Chondrocyte (in vitro differentiated cells): ENCODE results near the gene KRT2. TPM values are rescaled to one million over a fixed set of nuclear protein-coding genes. Genes with fewer than 3 reads are reported as not detected.

Experiments used
- DNase-seq: peaks from one replicate; pipeline ENCODE4 v3.0.0; 2021; ENCODE audit warnings: mixed read lengths, low spot score
- H3K27ac Mint-ChIP-seq: one replicate; pipeline ENCODE4 v1.8.0; 2021; ENCODE audit warnings: mild to moderate bottlenecking, moderate library complexity, mixed read lengths; ENCODE audit not compliant: unreplicated experiment
- H3K27me3 Mint-ChIP-seq: 2 replicates; pipeline ENCODE4 v1.8.0; 2021; ENCODE audit warnings: low read depth, mixed read lengths
- H3K36me3 Mint-ChIP-seq: 2 replicates; pipeline ENCODE4 v1.8.0; 2021; ENCODE audit warnings: low read depth, mixed read lengths
- H3K4me1 Mint-ChIP-seq: 2 replicates; pipeline ENCODE4 v1.8.0; 2021; ENCODE audit warnings: low read depth, mild to moderate bottlenecking, mixed read lengths
- H3K4me3 Mint-ChIP-seq: one replicate; pipeline ENCODE4 v1.8.0; 2021; ENCODE audit warnings: mild to moderate bottlenecking, moderate library complexity, mixed read lengths; ENCODE audit not compliant: unreplicated experiment
- H3K9me3 Mint-ChIP-seq: 2 replicates; pipeline ENCODE4 v1.8.0; 2021; ENCODE audit warnings: low read depth, mixed read lengths
- CTCF ChIP-seq: fragments of 200-600 bp; sonication (generic); IDR thresholded peaks from 2 replicates; pipeline ENCODE4 v1.5.0; 2021; ENCODE audit warnings: antibody characterized with exemption, mild to moderate bottlenecking, moderate library complexity
- long read RNA-seq: library from polyadenylated mRNA; stranded (forward); transcript quantifications from one replicate; pipeline ENCODE4 v2.0.0, GENCODE V29; 2021
- total RNA-seq: library from RNA; stranded (reverse); gene quantifications from 3 replicates; pipeline ENCODE4 v1.2.1, GENCODE V29; 2021

Gene KRT2
- not detected in 3 replicates for total RNA-seq
- long read RNA-seq, result 0 reads

- no peak within 1 kb of the TSS for H3K4me3 Mint-ChIP-seq
These were observed at the start of gene KRT2 for GRCh38 chr12:52651726-52652261. KRT2 (minus strand) TSS chr12:52652211; CDS start chr12:52652142, 69 bp downstream.

GRCh38 chr12:52701281-52701680, 49.3 kb upstream of the KRT2 start:
- TF ChIP-seq CTCF, result no peak
- no peaks in the 10 kb centered on the region for H3K36me3 Mint-ChIP-seq
- no peak overlapping the region for H3K27ac Mint-ChIP-seq
- H3K4me3 Mint-ChIP-seq, result no peak overlapping the region
- H3K4me1 Mint-ChIP-seq, result no peaks in the 10 kb centered on the region
- H3K27me3 Mint-ChIP-seq, result peaks cover 72% of the 10 kb centered on the region
- DNase-seq, result no peak
- H3K9me3 Mint-ChIP-seq, result no peaks in the 10 kb centered on the region

More at GRCh38 chr12:52651726-52652261, at the start of gene KRT2:
- Mint-ChIP-seq H3K27ac (no peak within 1 kb of the TSS), H3K36me3 (no peaks in the 10 kb centered on the region), H3K9me3 (no peaks in the 10 kb centered on the region), H3K4me1 (no peaks in the 10 kb centered on the region), H3K27me3 (peaks cover 63% of the 10 kb centered on the region)
- TF ChIP-seq CTCF, result no peak
- no peak for DNase-seq

GRCh38 chr12:52699960-52700359, 47.9 kb upstream of the KRT2 start:
- no peaks in the 10 kb centered on the region for H3K4me1 Mint-ChIP-seq
- no peak overlapping the region for H3K27ac Mint-ChIP-seq
- TF ChIP-seq CTCF, result no peak
- no peak overlapping the region for H3K4me3 Mint-ChIP-seq
- H3K9me3 Mint-ChIP-seq, result no peaks in the 10 kb centered on the region
- H3K36me3 Mint-ChIP-seq, result no peaks in the 10 kb centered on the region
- DNase-seq, result no peak
- H3K27me3 Mint-ChIP-seq, result peaks cover 78% of the 10 kb centered on the region

GRCh38 chr12:52699373-52699772, 47.4 kb upstream of the KRT2 start:
- Mint-ChIP-seq H3K4me3 (no peak overlapping the region), H3K4me1 (no peaks in the 10 kb centered on the region), H3K9me3 (no peaks in the 10 kb centered on the region), H3K27me3 (peaks cover 81% of the 10 kb centered on the region), H3K36me3 (no peaks in the 10 kb centered on the region), H3K27ac (no peak overlapping the region)
- DNase-seq, result no peak
- TF ChIP-seq CTCF, result no peak

GRCh38 chr12:52698651-52699340, 46.8 kb upstream of the KRT2 start:
- Mint-ChIP-seq H3K27me3 (peaks cover 79% of the 10 kb centered on the region), H3K9me3 (no peaks in the 10 kb centered on the region), H3K27ac (no peak overlapping the region), H3K36me3 (no peaks in the 10 kb centered on the region), H3K4me3 (no peak overlapping the region), H3K4me1 (no peaks in the 10 kb centered on the region)
- no peak for TF ChIP-seq CTCF
- no peak for DNase-seq
